ENCODE data around the gene MAPKAP1. TPM values are rescaled to one million over a fixed set of nuclear protein-coding genes. Genes with fewer than 3 reads are reported as not detected.

MAPKAP1 gene
- total RNA-seq, 2 experiments from 2014 or later = 47.2 to 48.0 TPM

DNA sequence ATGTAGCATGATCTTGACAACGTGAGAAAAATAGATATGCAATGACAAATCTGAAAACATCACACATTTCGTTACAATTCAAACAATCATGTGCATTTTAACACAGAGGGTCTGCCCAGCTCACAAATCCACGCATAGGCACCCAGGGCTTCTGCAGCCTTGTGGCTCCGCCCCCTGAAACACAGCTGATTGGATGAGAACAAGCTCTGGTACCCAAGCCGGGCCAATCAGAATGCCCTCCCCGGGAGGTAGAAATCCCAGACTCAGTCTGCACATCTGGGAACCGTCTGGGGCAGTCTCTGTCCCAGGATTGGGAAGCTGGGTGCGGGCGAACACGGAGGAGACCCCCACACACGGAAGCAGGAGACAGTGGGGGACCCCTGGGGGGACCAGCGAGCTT is 307.8 kb downstream of the MAPKAP1 start:
- H3K27me3 Mint-ChIP-seq = no peaks in the 10 kb centered on the region
- H3K4me3 Mint-ChIP-seq = no peak overlapping the region
- no peaks in the 10 kb centered on the region for H3K4me1 Mint-ChIP-seq
- H3K36me3 Mint-ChIP-seq (ENCODE audit: low read depth) = no peaks in the 10 kb centered on the region
- POLR2A ChIA-PET = no interaction called here
- H3K27ac Mint-ChIP-seq = no peak overlapping the region
- CTCF ChIA-PET = interaction anchor here (1.0 kb wide), 1 partner anchor 9 kb away, joined by 4 read pairs; no protein-coding TSS in a partner anchor
- H3K9me3 Mint-ChIP-seq = no peaks in the 10 kb centered on the region
- DNase-seq = no peak

DNA sequence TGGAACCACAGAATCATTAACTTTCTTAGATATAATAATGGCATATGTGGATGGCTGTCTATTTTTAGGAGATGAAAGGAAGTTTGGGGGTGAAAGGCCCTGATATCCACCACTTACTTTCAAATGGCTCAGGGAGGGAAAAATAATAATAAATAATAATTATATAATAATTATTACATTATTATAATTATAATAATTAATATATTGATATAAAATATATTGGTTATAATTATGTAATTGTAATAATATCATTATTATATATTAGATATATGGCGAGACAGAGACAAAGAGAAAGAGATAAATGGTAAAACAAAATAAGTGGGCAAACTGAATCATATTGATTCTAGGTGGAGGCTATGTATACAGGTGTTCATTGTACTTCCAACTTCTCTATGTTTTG is 308.8 kb downstream of the MAPKAP1 start:
- H3K27ac Mint-ChIP-seq = no peak overlapping the region
- POLR2A ChIA-PET = no interaction called here
- H3K9me3 Mint-ChIP-seq = no peaks in the 10 kb centered on the region
- H3K36me3 Mint-ChIP-seq (ENCODE audit: low read depth) = no peaks in the 10 kb centered on the region
- DNase-seq = no peak
- no peaks in the 10 kb centered on the region for H3K4me1 Mint-ChIP-seq
- CTCF ChIA-PET = no interaction called here
- H3K27me3 Mint-ChIP-seq = no peaks in the 10 kb centered on the region
- no peak overlapping the region for H3K4me3 Mint-ChIP-seq

GRCh38 chr9:125397736-125398135 is 309.3 kb downstream of the MAPKAP1 start:
- no peak overlapping the region for H3K4me3 Mint-ChIP-seq
- no peaks in the 10 kb centered on the region for H3K36me3 Mint-ChIP-seq (ENCODE audit: low read depth)
- H3K4me1 Mint-ChIP-seq = no peaks in the 10 kb centered on the region
- ChIA-PET POLR2A (no interaction called here), CTCF (no interaction called here)
- no peaks in the 10 kb centered on the region for H3K9me3 Mint-ChIP-seq
- DNase-seq = no peak
- H3K27me3 Mint-ChIP-seq = no peaks in the 10 kb centered on the region
- no peak overlapping the region for H3K27ac Mint-ChIP-seq

- Mint-ChIP-seq H3K27ac (no peak overlapping the region), H3K4me1 (no peaks in the 10 kb centered on the region), H3K36me3 (ENCODE audit: low read depth) (no peaks in the 10 kb centered on the region), H3K27me3 (no peaks in the 10 kb centered on the region), H3K9me3 (no peaks in the 10 kb centered on the region), H3K4me3 (no peak overlapping the region)
- DNase-seq = no peak
- CTCF ChIA-PET = interaction anchor here (0.6 kb wide), 1 partner anchor 11 kb away, joined by 3 read pairs; no protein-coding TSS in a partner anchor
- POLR2A ChIA-PET = no interaction called here
Measured at GRCh38 chr9:125396799-125397198, 310.2 kb downstream of the MAPKAP1 start.

DNA sequence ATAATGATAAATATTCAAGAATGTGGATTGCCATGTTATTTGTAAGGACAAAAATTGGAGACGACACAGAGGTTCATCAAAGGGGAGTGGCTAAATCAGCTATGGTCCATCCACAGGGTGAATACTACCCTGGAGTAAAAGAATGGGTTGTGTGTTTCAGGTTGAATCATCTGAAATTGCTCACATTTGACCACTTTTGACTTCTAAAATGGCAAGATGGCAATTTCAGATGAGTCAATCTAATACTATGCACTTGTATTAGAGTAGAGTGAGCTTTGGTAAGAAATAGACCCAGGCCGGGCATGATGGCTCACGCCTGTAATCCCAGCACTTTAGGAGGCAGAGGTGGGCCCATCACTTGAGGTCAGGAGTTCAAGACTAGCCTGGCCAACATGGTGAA is 313.6 kb downstream of the MAPKAP1 start:
- CTCF ChIA-PET = interaction anchor here (1.0 kb wide), 1 partner anchor 9 kb away, joined by 3 read pairs; no protein-coding TSS in a partner anchor
- Mint-ChIP-seq H3K27me3 (no peaks in the 10 kb centered on the region), H3K4me1 (no peaks in the 10 kb centered on the region), H3K4me3 (no peak overlapping the region), H3K36me3 (ENCODE audit: low read depth) (no peaks in the 10 kb centered on the region), H3K27ac (no peak overlapping the region), H3K9me3 (no peaks in the 10 kb centered on the region)
- POLR2A ChIA-PET = no interaction called here
- DNase-seq = no peak

DNA sequence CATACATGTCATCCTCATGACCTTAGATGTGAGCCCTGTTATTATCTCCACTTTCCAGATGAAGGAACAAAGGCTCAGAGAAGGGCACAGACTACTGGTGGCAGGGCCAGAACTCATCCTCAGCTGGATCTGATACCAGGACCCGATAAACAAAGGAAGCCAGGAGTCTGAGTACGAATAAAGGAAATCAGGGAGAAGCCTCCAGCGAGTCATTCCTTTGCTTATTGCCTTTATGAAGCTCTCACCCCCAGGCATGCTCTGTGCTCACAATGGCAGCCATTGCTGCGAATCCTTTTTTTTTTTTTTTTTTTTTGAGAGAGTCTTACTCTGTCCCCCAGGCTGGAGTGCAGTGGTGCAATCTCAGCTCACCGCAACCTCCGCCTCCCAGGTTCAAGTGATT is 315.3 kb downstream of the MAPKAP1 start:
- H3K9me3 Mint-ChIP-seq = no peaks in the 10 kb centered on the region
- no peaks in the 10 kb centered on the region for H3K36me3 Mint-ChIP-seq (ENCODE audit: low read depth)
- no peaks in the 10 kb centered on the region for H3K4me1 Mint-ChIP-seq
- no peak overlapping the region for H3K27ac Mint-ChIP-seq
- no peak overlapping the region for H3K4me3 Mint-ChIP-seq
- CTCF ChIA-PET = interaction anchor here (0.8 kb wide), 1 partner anchor 16 kb away, joined by 3 read pairs; no protein-coding TSS in a partner anchor
- no peak for DNase-seq
- POLR2A ChIA-PET = no interaction called here
- H3K27me3 Mint-ChIP-seq = no peaks in the 10 kb centered on the region

DNA sequence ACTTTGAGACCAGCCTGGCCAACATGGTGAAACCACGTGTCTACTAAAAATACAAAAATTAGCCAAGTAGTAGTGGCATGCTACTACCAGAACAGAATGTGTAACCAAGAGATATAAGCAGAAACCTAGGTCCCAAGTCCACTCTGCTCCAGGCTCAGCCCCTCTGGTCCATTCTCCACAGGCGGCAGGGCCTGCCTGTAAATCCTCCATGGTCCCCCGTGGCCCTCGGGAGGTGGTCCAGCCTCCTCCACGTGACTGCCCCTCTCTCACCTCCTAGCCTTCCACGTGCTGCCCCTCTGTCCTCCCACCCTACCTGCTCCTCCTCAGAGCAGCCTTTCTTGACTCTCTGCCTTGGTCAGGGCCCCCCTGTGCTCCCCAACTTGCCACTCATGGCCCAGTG is 318.0 kb downstream of the MAPKAP1 start:
- ChIA-PET CTCF (no interaction called here), POLR2A (no interaction called here)
- Mint-ChIP-seq H3K27ac (no peak overlapping the region), H3K27me3 (no peaks in the 10 kb centered on the region), H3K36me3 (ENCODE audit: low read depth) (no peaks in the 10 kb centered on the region), H3K9me3 (no peaks in the 10 kb centered on the region), H3K4me3 (no peak overlapping the region), H3K4me1 (no peaks in the 10 kb centered on the region)
- DNase-seq = no peak

- Mint-ChIP-seq H3K27me3 (no peaks in the 10 kb centered on the region), H3K4me3 (no peak overlapping the region), H3K27ac (no peak overlapping the region), H3K4me1 (no peaks in the 10 kb centered on the region), H3K36me3 (ENCODE audit: low read depth) (no peaks in the 10 kb centered on the region), H3K9me3 (no peaks in the 10 kb centered on the region)
- POLR2A ChIA-PET = no interaction called here
- CTCF ChIA-PET = interaction anchor here (1.2 kb wide), 1 partner anchor 20 kb away, joined by 4 read pairs; no protein-coding TSS in a partner anchor
- DNase-seq = no peak
Measured at GRCh38 chr9:125387861-125388524, 319.0 kb downstream of the MAPKAP1 start.

Other genes with a start within 250 kb of the MAPKAP1 start
- gene PBX3, start 40.2 kb upstream of the MAPKAP1 start, total RNA-seq = 10 to 100 TPM; 15.9 to 16.3 TPM

Data from activated CD4-positive, alpha-beta memory T cell treated with anti-CD3 and anti-CD28 coated beads, Interleukin-2, amount 10 ng/mL, durations not matched to agents 7 days and 5 days (primary cell).